IMR-90 (cell line): ENCODE data around the gene ASB16. TPM values are rescaled to one million over a fixed set of nuclear protein-coding genes. Genes with fewer than 3 reads are reported as not detected.

Experiments
- ATAC-seq: fragments of 200-7000 bp; cut with Tn5 transposase; 2 replicates; pipeline ENCODE4 v1.9.1; 2020; ENCODE audit warnings: low read depth, mild to moderate bottlenecking, moderate library complexity
- BruUV-seq: library from RNA; stranded (reverse); fragments of 400-500 nt; replicated peaks from 2 replicates; lab custom pipeline; 2021; lab: Mats Ljungman, UMichigan
- CTCF ChIA-PET: fragments of 300-600 bp; formaldehyde crosslinking; extraction: SDS; loops from one replicate; lab custom pipeline; 2021; ENCODE audit warnings: antibody characterized with exemption; lab: Yijun Ruan, JAX
- POLR2A ChIA-PET: fragments of 300-600 bp; sonication (Branson Sonifier 250); formaldehyde crosslinking; loops from one replicate; lab custom pipeline; 2022; ENCODE audit warnings: antibody characterized with exemption; ENCODE audit not compliant: unreplicated experiment; lab: Charles Lee
- DNase-seq: peaks from one replicate; pipeline ENCODE4 v3.0.0; 2013
- H2AFZ ChIP-seq: replicated peaks from 2 replicates; pipeline ENCODE3; 2013; ENCODE audit warnings: low read length, mild to moderate bottlenecking; ENCODE audit not compliant: poor library complexity
- H2AK5ac ChIP-seq: 2 replicates; pipeline ENCODE4 v1.6.1; 2013; ENCODE audit warnings: low read depth, low read length, inconsistent platforms
- H2AK9ac ChIP-seq: replicated peaks from 2 replicates; pipeline ENCODE3; 2013; ENCODE audit warnings: mild to moderate bottlenecking, low read depth, low read length, moderate library complexity; ENCODE audit not compliant: poor library complexity
- H2BK120ac ChIP-seq: 2 replicates; pipeline ENCODE4 v1.6.1; 2013; ENCODE audit warnings: low read depth, low read length, inconsistent platforms
- H2BK15ac ChIP-seq: 3 replicates; pipeline ENCODE4 v1.6.1; 2013; ENCODE audit warnings: low read depth, low read length, inconsistent platforms
- H2BK20ac ChIP-seq: 2 replicates; pipeline ENCODE4 v1.6.1; 2013; ENCODE audit warnings: low read depth, mild to moderate bottlenecking, inconsistent platforms, low read length, moderate library complexity
- H2BK5ac ChIP-seq: 2 replicates; pipeline ENCODE4 v1.6.1; 2013; ENCODE audit warnings: mild to moderate bottlenecking, low read depth, low read length, inconsistent platforms; ENCODE audit not compliant: poor library complexity, severe bottlenecking
- H3K14ac ChIP-seq: replicated peaks from 2 replicates; pipeline ENCODE4 v1.6.1; 2013; ENCODE audit warnings: low read depth, low read length, inconsistent platforms
- H3K18ac ChIP-seq: 2 replicates; pipeline ENCODE4 v1.6.1; 2013; ENCODE audit warnings: low read depth, low read length, control low read depth
- H3K23ac ChIP-seq: 2 replicates; pipeline ENCODE4 v1.6.1; 2013; ENCODE audit warnings: low read depth, low read length, inconsistent platforms
- H3K27ac ChIP-seq: 2 replicates; pipeline ENCODE4 v1.5.1; 2013; ENCODE audit warnings: mild to moderate bottlenecking, control low read depth, low read length; ENCODE audit not compliant: insufficient read depth
- H3K27me3 ChIP-seq: 2 replicates; pipeline ENCODE4 v1.6.1; 2013; ENCODE audit warnings: low read length; ENCODE audit not compliant: control insufficient read depth, insufficient read depth
- H3K36me3 ChIP-seq: 2 replicates; pipeline ENCODE4 v1.6.1; 2013; ENCODE audit warnings: low read length, mixed read lengths; ENCODE audit not compliant: control insufficient read depth, insufficient read depth
- H3K4ac ChIP-seq: 2 replicates; pipeline ENCODE4 v1.6.1; 2013; ENCODE audit warnings: low read depth, low read length, inconsistent platforms
- H3K4me1 ChIP-seq: 2 replicates; pipeline ENCODE4 v1.6.1; 2013; ENCODE audit warnings: low read length, mixed read lengths; ENCODE audit not compliant: control insufficient read depth, insufficient read depth
- H3K4me2 ChIP-seq: 2 replicates; pipeline ENCODE4 v1.6.1; 2013; ENCODE audit warnings: low read depth, mild to moderate bottlenecking, control low read depth, low read length, moderate library complexity
- H3K4me3 ChIP-seq: 2 replicates; pipeline ENCODE4 v1.5.1; 2013; ENCODE audit warnings: low read depth, mild to moderate bottlenecking, control low read depth, low read length, moderate library complexity; ENCODE audit not compliant: insufficient read depth
- H3K56ac ChIP-seq: 2 replicates; pipeline ENCODE4 v1.6.1; 2013; ENCODE audit warnings: low read length, inconsistent platforms; ENCODE audit not compliant: insufficient read depth; ENCODE audit errors: extremely low read depth
- H3K79me1 ChIP-seq, 2 experiments: 2 replicates each; pipeline ENCODE4 v1.6.1; 2013; ENCODE audit warnings: low read length in 2 of 2, inconsistent platforms in 1 of 2, low read depth in 1 of 2
- H3K9ac ChIP-seq: 2 replicates; pipeline ENCODE4 v1.6.1; 2013; ENCODE audit warnings: low read depth, low read length, control low read depth
- H3K9me1 ChIP-seq: 2 replicates; pipeline ENCODE4 v1.6.1; 2013; ENCODE audit warnings: low read length, inconsistent platforms; ENCODE audit not compliant: insufficient read depth
- H3K9me3 ChIP-seq: 2 replicates; pipeline ENCODE4 v1.6.1; 2013; ENCODE audit warnings: low read length; ENCODE audit not compliant: control insufficient read depth, insufficient read depth
- H4K20me1 ChIP-seq: 2 replicates; pipeline ENCODE4 v1.6.1; 2013; ENCODE audit warnings: low read length, inconsistent platforms; ENCODE audit not compliant: insufficient read depth
- H4K5ac ChIP-seq: 2 replicates; pipeline ENCODE4 v1.6.1; 2013; ENCODE audit warnings: mild to moderate bottlenecking, low read depth, low read length, control low read depth
- H4K8ac ChIP-seq, 2 experiments: 2 replicates each; pipeline ENCODE4 v1.6.1; 2013; ENCODE audit warnings: low read depth in 2 of 2, low read length in 2 of 2, control low read depth in 1 of 2, inconsistent platforms in 1 of 2
- H4K91ac ChIP-seq: 2 replicates; pipeline ENCODE4 v1.6.1; 2013; ENCODE audit warnings: low read depth, low read length, inconsistent platforms; ENCODE audit not compliant: insufficient read depth
- FOS ChIP-seq: fragments of 150-350 bp; IDR thresholded peaks from 2 replicates; pipeline ENCODE4 v1.6.1; 2016; ENCODE audit warnings: low read depth, low read length
- NFE2L2 ChIP-seq: fragments of 150-350 bp; IDR thresholded peaks from 2 replicates; pipeline ENCODE4 v1.6.1; 2016; ENCODE audit warnings: low read depth, mild to moderate bottlenecking, low read length
- RAD21 ChIP-seq: IDR thresholded peaks from 2 replicates; pipeline ENCODE4 v1.6.1; 2012; ENCODE audit warnings: low read length, improper control_type of control experiment
- RCOR1 ChIP-seq: IDR thresholded peaks from 2 replicates; pipeline ENCODE4 v1.6.1; 2012; ENCODE audit warnings: mild to moderate bottlenecking, low read length, improper control_type of control experiment; ENCODE audit not compliant: insufficient replicate concordance
- SMC3 ChIP-seq: fragments of 150-350 bp; IDR thresholded peaks from 2 replicates; pipeline ENCODE4 v1.6.1; 2016; ENCODE audit warnings: low read depth, mild to moderate bottlenecking, antibody characterized with exemption, low read length, moderate library complexity
- WGBS, 2 experiments: methylation state at CpG; one replicate each; pipeline versions ENCODE4 v1.1.5 to v1.1.7; 2013; ENCODE audit warnings: missing lambda C conversion rate in 2 of 2; ENCODE audit not compliant: insufficient read length in 1 of 2; ENCODE audit errors: extremely low coverage in 2 of 2; 5-methylcytosine and 5-hydroxymethylcytosine counted together
- dilution Hi-C: fragments of 300-500 bp; cut with HindIII; formaldehyde crosslinking; loops from one replicate; pipeline ENCODE4 v1.14.3; 2018; ENCODE audit warnings: low sequenced_read_pairs; ENCODE audit not compliant: unreplicated experiment
- in situ Hi-C: fragments of 300-500 bp; cut with MboI; formaldehyde crosslinking; loops from 3 replicates; pipeline ENCODE4 v1.14.3; 2019; ENCODE audit warnings: low sequenced_read_pairs, inconsistent platforms, mixed read lengths
- intact Hi-C: fragments of 100-400 bp; cut with micrococcal nuclease; formaldehyde crosslinking; loops from 2 replicates; pipeline ENCODE4 v1.10.0; 2022
- polyA plus RNA-seq, 3 experiments: library from polyadenylated mRNA; depleted of rRNA; stranded (reverse); fragments of >200 nt; gene quantifications; 2 replicates each; pipeline ENCODE4 v1.2.3, GENCODE V29; 2012; ENCODE audit warnings: low replicate concordance in 1 of 3
- total RNA-seq: library from RNA; depleted of rRNA; stranded (reverse); fragments of >200 nt; gene quantifications from 2 replicates; pipeline ENCODE4 v1.2.3, GENCODE V29; 2012

The ASB16 gene
- total and polyA plus RNA-seq, 2 of the 4 experiments (the other 2 are of a cell fraction): 0.05 TPM; not detected in 1

GRCh38 chr17:44207319-44207718, 36.8 kb downstream of the ASB16 start:
- Histone ChIP-seq H4K91ac (no peak overlapping the region), H4K5ac (no peak overlapping the region), H3K4me1 (peaks cover 22% of the 10 kb centered on the region), H2AK9ac (peak overlapping the region; percentile 77), H2BK120ac (no peak overlapping the region), H2BK20ac (no peak overlapping the region), H3K79me1 (peaks cover 13 to 51% of the 10 kb centered on the region in 2 experiments; a peak in 3 of 4 replicates), H3K9me3 (no peaks in the 10 kb centered on the region), H3K9ac (no peak overlapping the region), H3K18ac (no peak overlapping the region), H2AK5ac (no peak overlapping the region), H3K27me3 (no peaks in the 10 kb centered on the region), H2BK5ac (no peak overlapping the region), H3K14ac (no peak overlapping the region), H3K9me1 (peaks cover 25% of the 10 kb centered on the region), H3K56ac (no peak overlapping the region), H3K4me2 (no peak overlapping the region), H4K8ac (no peak overlapping the region), H3K36me3 (peaks cover 42% of the 10 kb centered on the region), H3K4me3 (no peak overlapping the region), H2AFZ (no peak overlapping the region), H3K4ac (no peak overlapping the region), H4K20me1 (peaks cover 26% of the 10 kb centered on the region; the same call in 1 of the 2 replicates), H3K23ac (no peak overlapping the region), H2BK15ac (no peak overlapping the region), H3K27ac (no peak overlapping the region)
- ATAC-seq (no peak), DNase-seq (no peak)
- WGBS, 2 experiments: 93 to 100% methylated on average over 5 to 8 of the region's 17 CpGs
- no peak for TF ChIP-seq RCOR1
- no peak for TF ChIP-seq SMC3
- TF ChIP-seq FOS: no peak
- no peak for TF ChIP-seq RAD21
- TF ChIP-seq NFE2L2: no peak
- no TSS peak for BruUV-seq
- dilution Hi-C loops: no loop called here
- intact Hi-C loops: no loop called here
- CTCF ChIA-PET: interaction anchor here (0.7 kb wide), 1 partner anchor 130 kb away, joined by 3 read pairs; no protein-coding TSS in a partner anchor
- POLR2A ChIA-PET: no interaction called here
- in situ Hi-C loops: loop anchor here (25.0 kb wide), 2 partner anchors 305 to 430 kb away; partner anchors contain the start of gene GPATCH8
